HG03175 (cell line): ENCODE measurements around the gene H3-3A.

Experiments
- ATAC-seq: cut with Tn5 transposase; IDR thresholded peaks from one replicate; pipeline ENCODE4 v1.9.1; 2021; ENCODE audit warnings: mild to moderate bottlenecking, moderate library complexity; ENCODE audit not compliant: unreplicated experiment

The H3-3A gene

DNA sequence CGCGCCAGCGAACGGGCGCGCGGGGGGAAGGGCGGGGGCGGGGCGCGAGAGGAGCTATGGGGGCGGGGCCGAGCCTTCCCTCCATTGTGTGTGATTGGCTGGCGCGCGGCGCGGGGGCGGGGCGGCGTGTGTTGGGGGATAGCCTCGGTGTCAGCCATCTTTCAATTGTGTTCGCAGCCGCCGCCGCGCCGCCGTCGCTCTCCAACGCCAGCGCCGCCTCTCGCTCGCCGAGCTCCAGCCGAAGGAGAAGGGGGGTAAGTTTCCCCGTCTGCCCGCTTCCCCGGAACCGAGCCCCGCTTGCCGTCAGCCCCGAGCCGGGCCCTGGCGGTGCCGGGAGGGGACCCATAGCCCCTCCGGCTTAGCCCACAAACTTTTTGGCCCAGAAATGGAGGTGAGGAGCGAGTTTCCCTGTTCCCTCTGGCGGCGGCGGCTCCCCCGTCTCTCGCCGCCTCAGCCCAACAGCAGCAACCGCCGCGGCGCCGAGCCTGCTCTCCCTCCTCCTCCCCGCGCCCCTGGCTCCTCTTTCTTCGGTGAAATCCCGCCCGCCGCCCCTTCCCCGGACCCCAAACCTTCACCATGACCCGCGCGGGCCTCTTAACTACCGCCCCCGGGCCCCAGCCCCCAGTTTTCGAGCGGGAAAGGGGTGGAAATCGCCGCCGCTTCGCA lies at the start of gene H3-3A:
TSS of gene H3-3A (plus strand) at position 159 of the 666 bp plus-strand sequence. CDS start 1,636 bp downstream, outside the sequence.
- ATAC-seq, result peak; percentile 75

DNA sequence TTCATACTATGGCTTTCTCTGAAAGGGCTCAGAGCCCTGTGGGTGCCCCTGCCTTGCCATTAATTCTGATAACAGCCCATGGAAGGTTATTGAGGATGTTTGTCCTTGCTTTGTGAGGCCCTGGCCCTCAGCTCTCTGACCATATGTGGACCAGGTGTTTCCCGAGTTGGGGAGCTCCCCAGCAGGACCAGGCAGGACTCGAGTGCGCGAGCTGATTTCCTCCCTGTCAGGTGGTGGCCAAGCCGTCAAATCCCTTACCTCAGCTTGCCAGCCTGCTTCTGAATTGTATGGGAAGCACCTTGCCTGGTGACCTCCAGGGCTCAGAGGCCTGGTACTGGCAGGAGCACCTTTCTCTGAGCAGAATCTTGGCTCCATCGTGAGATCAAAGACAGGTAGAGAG lies 45.4 kb upstream of the H3-3A start:
- ATAC-seq, result no peak

DNA sequence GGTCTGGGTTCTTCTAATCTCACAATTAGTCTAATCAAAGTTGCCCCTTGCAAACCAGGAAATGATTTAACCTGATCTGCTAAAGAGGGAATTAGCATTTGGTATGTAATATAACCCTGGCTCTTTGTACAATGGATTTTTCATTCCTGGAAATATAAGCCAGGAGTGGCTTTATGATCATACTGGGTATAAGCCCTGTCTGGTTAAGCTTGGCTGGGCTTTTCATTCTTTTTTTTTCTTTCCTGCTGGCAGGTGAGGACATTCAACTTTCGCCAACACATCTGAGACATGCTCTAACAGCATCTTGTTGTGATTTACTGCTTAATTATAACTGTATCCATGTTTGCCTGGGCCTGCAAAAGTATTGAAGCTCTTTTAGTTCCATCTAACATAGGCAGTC lies 42.9 kb upstream of the H3-3A start:
- ATAC-seq, result no peak

DNA sequence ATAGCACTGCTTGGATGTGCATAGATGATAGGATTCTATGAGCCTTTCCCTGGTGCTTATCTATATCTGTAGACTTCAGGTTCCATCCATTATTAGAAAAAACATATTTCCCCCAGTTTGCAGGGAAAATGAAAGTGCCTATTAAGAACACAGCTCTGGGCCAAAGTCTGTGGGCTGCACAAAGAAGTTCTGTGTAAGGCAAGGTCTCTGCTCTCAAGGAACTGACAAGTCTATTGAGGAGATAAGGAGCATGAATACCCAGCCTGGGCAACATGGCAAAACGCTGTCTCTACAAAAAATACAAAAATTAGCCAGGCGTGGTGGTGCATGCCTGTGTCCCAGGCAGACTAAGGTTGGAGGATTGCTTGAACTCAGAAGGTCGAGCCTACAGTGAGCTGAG lies 41.1 kb upstream of the H3-3A start:
- no peak for ATAC-seq

DNA sequence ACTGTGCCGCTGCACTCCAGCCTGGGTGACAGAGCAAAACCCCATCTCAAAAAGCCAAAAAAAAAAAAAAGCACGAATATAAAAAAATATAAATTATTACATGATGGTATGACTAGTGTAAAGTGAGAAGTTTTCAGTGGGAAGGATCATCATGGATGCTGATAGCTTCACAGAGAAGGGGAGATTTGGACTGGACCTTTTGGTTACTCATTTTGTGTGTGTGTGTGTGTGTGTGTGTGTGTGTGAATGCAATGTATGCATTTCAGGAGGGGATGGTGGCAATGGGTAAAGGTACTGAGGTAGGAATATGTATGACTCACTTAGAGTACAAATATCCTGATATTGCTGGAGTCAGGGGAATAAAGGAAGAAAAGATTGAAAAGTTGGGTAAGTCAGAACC lies 40.7 kb upstream of the H3-3A start:
- ATAC-seq, result no peak

DNA sequence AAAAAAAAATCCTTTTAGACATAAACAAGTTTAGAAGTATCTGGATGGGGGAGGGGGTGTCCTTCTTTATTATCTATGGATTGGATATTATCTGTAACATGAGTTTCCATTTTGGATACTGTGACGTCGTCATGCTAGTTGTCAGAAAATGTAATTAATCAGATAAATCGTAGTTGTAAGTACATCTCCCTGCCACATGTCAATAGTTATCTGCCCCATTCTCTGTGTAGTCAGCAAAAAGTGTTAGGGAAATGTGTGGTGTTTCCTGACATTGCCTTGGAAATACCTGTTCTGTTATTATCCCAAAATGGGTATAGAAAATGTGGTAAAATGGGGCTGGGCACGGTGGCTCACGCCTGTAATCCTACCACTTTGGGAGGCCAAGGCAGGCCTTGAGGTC lies 38.8 kb upstream of the H3-3A start:
- ATAC-seq, result no peak

DNA sequence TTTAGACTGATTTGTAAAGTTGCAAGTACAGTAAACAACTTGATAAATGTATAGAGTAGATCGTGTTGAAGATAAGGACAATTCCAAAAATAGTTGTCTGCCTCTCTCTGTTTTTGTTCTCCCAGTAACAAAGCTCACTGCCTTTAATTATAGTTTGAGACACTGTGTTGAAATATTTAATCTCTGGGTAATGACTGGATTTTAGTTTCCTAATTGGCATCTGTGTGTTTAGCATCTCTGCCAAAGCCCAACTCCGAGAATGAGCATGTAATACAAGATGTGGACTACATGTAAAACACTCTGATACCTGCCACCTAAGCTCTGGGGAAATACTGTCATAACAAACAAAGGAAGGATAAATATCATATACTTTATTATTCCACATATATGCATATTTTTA lies 35.7 kb upstream of the H3-3A start:
- ATAC-seq, result no peak

DNA sequence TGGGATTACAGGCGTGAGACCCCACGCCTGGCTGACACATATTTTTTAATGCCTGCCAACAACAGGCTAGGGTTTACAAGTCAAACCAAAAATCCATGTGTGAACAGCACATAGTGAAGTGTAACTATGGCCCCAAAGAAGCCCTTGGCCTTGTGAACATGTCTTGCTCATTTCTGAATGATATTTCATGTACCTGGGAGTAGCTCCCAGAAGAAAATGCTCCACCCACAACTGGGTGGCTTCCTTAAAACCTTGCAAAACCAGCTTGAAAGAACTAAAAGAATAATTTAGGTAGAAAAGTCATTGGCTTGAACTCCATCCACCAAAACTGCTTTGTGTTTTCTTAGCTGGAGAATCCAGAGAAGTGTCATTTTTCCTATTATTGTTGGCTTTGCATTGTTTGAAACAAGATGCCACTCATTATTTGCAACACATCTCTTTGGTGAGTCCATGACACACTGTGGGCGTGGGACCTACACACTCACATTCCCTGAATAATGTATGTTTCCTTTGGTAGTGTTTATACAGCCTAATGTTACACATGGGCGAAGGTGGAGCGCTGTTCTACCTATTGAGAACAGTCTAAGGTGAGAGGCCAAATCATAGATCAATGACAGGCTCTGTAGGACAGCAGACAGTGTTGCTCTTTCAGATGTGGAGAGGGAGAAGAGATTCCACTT lies 34.8 kb upstream of the H3-3A start:
- no peak for ATAC-seq

DNA sequence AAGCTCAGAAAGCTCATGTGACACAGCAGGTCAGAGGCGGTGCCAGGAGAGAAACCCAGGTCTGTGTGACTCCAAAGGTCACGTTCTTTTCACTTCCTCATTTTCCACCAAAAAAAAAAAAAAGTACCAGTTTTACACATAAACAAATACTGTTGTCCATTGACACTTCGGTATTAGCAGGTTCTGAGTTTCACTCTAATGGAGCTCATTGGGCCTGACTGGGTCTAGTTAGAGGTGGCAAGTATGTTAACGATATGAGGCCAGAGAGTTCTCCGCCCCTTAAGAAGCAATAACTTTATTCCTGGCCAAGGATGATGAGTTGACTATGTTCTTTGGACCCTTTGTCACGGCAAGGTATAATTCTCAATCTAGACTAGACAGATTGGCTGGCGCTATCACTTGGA lies 33.4 kb upstream of the H3-3A start:
- ATAC-seq, result peak; percentile 96

DNA sequence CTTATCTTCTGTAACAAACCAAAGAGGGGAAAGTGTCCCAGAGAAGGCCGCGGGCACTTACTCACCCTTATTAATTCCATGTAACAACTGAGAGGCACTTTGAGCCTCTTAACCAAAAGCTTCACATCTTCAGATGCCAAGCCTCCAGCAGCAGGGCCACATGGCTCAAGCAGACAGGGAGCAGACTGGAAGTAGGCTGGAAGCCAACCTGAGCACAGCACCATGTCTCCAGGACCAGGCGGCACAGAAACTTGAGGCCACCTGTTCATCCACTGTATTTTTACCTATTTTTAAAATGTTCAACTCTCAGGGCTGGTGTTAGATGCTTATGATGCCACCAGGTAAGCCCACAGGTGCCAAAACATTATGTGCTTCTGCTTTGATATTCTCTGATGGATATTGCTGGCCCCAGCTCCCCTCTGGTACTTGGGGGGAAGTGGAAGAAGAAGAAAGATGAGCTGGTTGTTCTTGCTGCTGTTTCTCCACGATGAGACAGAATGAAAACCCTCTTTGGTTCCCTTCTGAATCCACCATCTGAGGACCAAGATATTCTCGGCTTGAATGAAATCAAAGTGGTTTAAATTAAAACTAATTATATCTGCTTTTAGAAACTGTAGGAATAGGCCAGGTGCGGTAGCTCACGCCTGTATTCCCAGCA lies 32.8 kb upstream of the H3-3A start:
- ATAC-seq, result no peak

DNA sequence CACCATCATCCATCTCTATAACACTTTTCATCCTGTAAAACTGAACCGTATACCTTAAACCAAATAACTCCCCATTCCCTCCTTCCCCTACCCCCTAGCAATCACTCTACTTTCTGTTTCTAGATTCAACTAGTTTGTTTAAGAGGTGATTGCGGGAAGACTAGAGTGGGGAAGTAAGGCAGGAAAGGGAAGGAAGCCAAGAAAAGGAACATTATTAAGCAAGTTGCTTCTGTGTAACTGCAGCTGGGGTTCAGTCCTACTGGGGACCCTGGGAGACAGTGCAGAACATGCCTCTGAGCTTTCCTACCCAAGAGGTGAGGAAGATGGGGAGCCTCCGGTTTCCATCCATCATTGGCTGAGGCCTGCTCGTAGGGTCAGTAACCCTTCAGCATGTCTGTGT lies 28.9 kb upstream of the H3-3A start:
- ATAC-seq, result no peak

DNA sequence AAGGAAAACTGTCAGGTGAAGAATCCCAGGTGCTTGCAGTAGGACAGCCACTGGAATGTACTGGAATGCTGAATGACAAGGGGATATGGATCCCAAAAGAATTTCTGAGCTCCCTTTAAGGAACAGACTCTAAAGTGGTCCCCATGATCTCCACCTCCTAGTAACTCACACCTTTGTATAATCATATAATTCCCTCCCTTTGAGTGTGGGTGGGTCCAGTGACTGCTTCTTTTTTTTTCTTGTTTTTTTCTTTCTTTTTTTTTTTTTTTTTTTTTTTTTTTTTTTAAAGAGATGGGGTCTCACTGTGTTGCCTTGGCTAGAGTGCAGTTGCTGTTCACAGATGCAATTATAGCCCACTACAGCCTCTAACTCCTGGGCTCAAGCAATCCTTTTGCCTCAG lies 28.5 kb upstream of the H3-3A start:
- no peak for ATAC-seq

DNA sequence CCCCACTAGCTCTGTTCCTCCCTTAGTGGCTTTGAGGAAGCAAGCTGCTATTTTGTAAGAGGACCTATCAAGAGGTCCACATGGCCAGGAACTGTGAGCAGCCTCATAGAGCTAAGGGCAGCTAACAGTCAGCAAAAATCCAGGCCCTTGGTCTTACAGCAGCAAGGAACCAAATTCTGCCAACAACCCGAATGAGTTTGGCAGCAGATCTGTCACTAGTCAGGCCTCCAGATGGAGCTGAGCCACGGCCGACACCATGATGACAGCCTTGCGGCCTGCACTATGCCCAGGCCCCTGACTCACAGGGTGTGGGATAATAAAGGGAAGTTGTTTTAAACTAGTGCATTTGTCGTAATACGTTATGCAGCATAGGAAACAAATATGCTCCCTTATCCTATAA lies 28.0 kb upstream of the H3-3A start:
- no peak for ATAC-seq

DNA sequence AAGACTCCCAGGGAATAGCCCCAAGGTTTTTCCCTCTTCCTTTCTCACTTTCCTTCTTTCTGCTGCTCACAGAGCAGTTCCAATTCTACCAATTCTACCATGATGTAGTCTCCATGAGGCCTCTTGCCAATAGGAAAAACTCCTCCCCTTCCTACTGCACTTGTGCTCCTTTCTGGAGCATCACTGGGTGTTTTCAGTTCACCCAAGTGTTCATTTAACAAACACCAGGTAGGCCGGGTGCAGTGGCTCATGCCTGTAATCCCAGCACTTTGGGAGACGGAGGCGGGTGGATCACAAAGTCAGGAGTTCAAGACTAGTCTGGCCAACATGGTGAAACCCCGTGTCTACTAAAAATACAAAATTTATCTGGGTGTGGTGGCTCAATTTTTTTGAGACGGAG lies 26.6 kb upstream of the H3-3A start:
- no peak for ATAC-seq

DNA sequence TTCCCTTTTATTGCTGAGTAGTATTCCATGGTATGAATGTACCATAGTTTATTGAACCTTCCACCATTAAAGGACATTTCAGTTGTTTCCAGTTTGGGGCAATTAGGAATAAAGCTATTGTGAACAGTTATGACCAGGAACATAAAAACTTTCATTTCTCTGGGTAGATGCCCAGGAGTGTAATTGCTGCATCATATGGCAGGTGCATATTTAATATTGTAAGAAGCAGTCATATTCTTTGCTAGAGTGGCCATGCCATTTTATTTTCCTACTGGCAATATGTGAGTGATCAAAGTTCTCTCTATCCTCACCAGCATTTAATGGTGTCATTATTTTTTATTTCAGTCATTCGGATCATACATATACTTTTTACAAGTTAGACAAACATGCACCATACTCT lies 23.9 kb upstream of the H3-3A start:
- no peak for ATAC-seq

DNA sequence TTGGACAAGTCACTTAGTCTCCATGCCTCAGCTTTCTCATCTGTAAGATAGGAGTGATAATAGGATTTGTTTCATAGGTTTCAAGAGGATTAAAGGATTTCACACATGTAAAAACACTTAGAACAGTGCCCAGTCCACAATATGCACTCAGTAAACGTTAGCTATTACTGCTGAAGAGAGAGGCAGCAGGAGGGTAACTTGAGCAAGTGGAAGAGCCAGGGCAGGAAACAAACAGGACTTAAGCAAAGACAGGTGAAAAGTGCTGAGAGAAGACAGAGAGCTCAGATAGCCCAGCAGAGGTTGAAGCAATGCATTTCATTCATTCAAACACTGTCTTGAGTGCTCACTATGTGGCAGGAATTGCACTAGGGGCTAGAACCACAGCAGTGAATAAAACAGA lies 21.1 kb upstream of the H3-3A start:
- no peak for ATAC-seq

DNA sequence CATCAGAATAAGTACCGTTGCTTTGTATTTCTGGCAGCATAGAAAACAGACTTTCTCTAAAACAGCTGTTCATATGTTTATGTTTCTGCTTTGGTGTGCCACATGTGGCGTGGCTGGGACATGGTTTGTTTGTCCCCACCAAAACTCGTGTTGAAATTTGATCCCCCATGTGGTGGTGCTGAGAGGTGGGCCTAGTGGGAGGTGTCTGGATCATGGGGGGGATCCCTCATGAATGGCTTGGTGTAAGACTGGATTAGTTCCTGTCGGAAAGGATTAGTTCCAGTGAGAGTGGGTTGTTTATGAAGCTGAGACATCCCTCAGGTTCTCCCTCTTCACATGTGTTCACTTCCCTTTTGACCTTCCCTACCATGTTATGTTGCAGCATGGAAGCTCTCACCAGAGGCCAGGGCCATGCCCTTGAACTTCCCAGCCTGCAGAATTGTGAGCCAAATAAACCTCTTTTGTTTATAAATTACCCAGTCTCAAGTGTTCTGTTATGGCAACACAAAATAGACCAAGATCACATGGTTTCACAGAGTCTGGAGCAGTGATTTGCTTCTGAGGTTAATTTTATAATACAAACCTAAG lies 17.9 kb upstream of the H3-3A start:
- no peak for ATAC-seq

DNA sequence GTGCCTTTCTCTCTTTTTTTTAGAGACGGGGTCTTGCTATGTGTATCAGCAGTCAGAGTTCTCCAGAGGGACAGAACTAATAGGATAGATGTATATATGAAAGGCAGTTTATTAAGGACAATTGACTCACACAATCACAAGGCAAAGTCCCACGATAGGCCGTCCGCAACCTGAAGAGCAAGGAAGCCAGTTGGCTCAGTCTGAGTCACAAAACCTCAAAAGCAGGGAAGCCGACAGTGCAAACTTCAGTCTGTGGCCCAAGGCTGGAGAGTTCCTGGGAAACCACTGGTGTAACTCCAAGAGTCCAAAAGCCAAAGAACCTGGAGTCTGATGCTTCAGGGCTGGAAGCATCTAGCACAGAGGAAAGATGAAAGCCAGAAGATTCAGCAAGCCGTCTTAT lies 16.3 kb upstream of the H3-3A start:
- ATAC-seq, result no peak

DNA sequence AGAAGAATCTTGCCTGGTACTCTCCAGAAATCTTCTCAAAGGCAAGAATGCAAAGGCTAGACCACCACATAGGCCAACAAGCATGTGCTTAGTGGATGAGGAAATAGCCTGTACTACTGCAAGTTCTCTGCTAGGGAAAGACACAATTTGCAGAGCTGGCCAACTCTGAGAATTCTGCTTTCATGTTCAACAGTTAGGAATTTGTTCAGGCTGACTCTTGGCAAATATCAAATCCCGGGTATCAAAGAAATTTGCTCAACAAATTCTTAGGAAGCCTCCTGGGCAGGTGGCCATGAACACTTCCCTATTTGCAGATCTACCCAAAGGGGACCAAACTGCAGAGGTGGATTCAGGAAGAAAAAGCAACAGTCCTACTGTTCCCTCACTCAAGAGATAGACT lies 15.0 kb upstream of the H3-3A start:
- ATAC-seq, result no peak

DNA sequence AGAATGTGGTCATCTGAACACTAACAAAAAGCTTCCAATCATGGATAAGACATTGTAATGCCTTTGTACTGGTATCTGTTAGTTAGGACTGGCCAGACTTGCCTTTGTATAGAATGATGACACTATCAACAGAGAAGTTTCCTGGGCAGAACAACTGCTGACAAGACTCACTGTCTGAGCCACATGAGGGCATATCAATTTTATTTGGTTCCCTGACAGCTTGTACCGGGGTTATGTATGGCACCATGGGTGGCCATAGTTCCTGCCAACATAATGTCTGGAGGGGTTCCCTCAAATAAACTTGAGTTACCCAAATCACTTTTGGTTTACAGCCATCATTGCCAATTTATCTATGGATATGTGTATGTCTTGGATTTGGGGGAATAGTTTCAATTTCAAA lies 13.6 kb upstream of the H3-3A start:
- ATAC-seq, result no peak

DNA sequence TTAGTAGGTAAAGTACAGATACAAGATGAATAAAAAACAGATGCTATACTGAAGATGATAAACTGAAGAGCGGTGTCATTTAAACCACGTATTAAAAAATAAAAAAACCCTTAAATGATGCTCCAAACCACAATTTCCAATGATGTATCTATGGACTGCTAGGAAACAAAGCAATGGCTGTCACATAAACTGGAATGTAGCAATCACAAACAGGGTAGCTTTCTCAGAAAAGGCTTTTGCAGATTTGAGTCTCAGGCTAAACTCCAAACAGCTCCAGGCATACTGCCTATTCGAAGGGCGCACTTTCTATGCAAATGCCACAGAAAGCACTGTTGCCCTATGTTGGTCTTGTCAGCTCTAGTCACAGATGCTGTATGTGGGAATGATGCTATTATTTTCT lies 12.4 kb upstream of the H3-3A start:
- ATAC-seq, result no peak

DNA sequence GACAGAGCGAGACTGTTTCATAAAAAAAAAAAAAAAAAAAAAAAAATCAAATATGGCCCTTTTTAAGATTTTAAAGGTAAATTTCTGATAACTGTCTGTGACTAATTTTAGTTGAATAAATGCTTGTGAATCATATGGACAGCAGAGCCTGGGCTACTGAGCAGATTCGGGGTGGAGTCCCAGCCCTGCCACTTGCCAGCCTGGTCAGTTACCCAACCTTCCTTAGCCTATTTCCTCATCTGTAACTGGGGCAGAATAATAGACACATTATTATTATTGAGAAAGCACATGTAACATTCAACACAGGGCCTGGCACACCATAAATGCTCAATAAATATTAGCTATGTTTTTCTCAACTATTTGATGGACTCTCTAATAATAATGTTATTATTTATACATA lies 11.2 kb upstream of the H3-3A start:
- ATAC-seq, result no peak
